PC-3 (cell line): ENCODE results near the gene LRRC8C. TPM values are rescaled to one million over a fixed set of nuclear protein-coding genes. Genes with fewer than 3 reads are reported as not detected.

Experiments used
- ATAC-seq: fragments of 200-7000 bp; cut with Tn5 transposase; 2 replicates; pipeline ENCODE4 v1.9.1; 2020; ENCODE audit warnings: mild to moderate bottlenecking, moderate library complexity
- BruUV-seq: library from RNA; stranded (reverse); fragments of 400-500 nt; replicated peaks from 2 replicates; lab custom pipeline; 2021; lab: Mats Ljungman, UMichigan
- CTCF ChIA-PET: fragments of 300-600 bp; sonication (Branson Sonifier 250); formaldehyde crosslinking; loops from one replicate; lab custom pipeline; 2022; ENCODE audit warnings: antibody characterized with exemption; lab: Charles Lee
- POLR2A ChIA-PET: fragments of 300-600 bp; sonication (Branson Sonifier 250); formaldehyde crosslinking; loops from one replicate; lab custom pipeline; 2022; ENCODE audit warnings: antibody characterized with exemption; ENCODE audit not compliant: unreplicated experiment; lab: Charles Lee
- DNase-seq: peaks from one replicate; pipeline ENCODE4 v3.0.0-alpha.2; 2015
- H2AFZ ChIP-seq: fragments of 300-600 bp; sonication (generic); 2 replicates; pipeline ENCODE4 v1.6.0; 2016; ENCODE audit warnings: antibody characterized with exemption, low read length
- H3F3A ChIP-seq: fragments of 300-600 bp; sonication (generic); one replicate; pipeline ENCODE4 v1.6.0; 2017; ENCODE audit warnings: antibody characterized with exemption, low read length, control low read depth, mild to moderate bottlenecking; ENCODE audit not compliant: unreplicated experiment
- H3K27ac ChIP-seq: fragments of 300-600 bp; sonication (generic); 2 replicates; pipeline ENCODE4 v1.5.1; 2016; ENCODE audit warnings: mild to moderate bottlenecking, low read length
- H3K27me3 ChIP-seq: fragments of 300-600 bp; sonication (generic); 2 replicates; pipeline ENCODE4 v1.6.1; 2016; ENCODE audit warnings: low read length, mixed read lengths
- H3K36me3 ChIP-seq: fragments of 300-600 bp; sonication (generic); 2 replicates; pipeline ENCODE4 v1.6.1; 2016; ENCODE audit warnings: low read depth, mixed run types, low read length, mixed read lengths
- H3K4me1 ChIP-seq: fragments of 300-600 bp; sonication (generic); 2 replicates; pipeline ENCODE4 v1.5.1; 2016; ENCODE audit warnings: low read length; ENCODE audit not compliant: insufficient read depth
- H3K4me2 ChIP-seq: fragments of 300-600 bp; sonication (generic); 2 replicates; pipeline ENCODE4 v1.6.0; 2016; ENCODE audit warnings: low read length
- H3K4me3 ChIP-seq: fragments of 300-600 bp; sonication (generic); 2 replicates; pipeline ENCODE4 v1.5.1; 2016; ENCODE audit warnings: mild to moderate bottlenecking, low read length, mixed read lengths
- H3K79me2 ChIP-seq: fragments of 300-600 bp; sonication (generic); 2 replicates; pipeline ENCODE4 v1.6.1; 2017; ENCODE audit warnings: low read length, mixed read lengths
- H3K9ac ChIP-seq: fragments of 300-600 bp; sonication (generic); 2 replicates; pipeline ENCODE4 v1.6.0; 2016; ENCODE audit warnings: mild to moderate bottlenecking, low read length
- H3K9me2 ChIP-seq: fragments of 300-600 bp; sonication (generic); replicated peaks from 2 replicates; pipeline ENCODE4 v1.6.1; 2016; ENCODE audit warnings: mixed run types, low read length, mixed read lengths
- H3K9me3 ChIP-seq: fragments of 300-600 bp; sonication (generic); 2 replicates; pipeline ENCODE4 v1.6.1; 2016; ENCODE audit warnings: low read length, mixed read lengths
- H4K20me1 ChIP-seq: fragments of 300-600 bp; sonication (generic); 2 replicates; pipeline ENCODE4 v1.6.1; 2016; ENCODE audit warnings: low read length, mixed read lengths
- EZH2 ChIP-seq: fragments of 300-600 bp; sonication (generic); IDR thresholded peaks from one replicate; pipeline ENCODE4 v1.6.1; 2017; ENCODE audit warnings: antibody characterized with exemption, mild to moderate bottlenecking, low read length; ENCODE audit not compliant: unreplicated experiment
- EZH2phosphoT487 ChIP-seq: fragments of 300-600 bp; sonication (generic); IDR thresholded peaks from 2 replicates; pipeline ENCODE4 v1.6.1; 2018; ENCODE audit warnings: mild to moderate bottlenecking, antibody characterized with exemption, low read length, borderline replicate concordance
- intact Hi-C: fragments of 100-400 bp; cut with micrococcal nuclease; formaldehyde crosslinking; loops from 2 replicates; pipeline ENCODE4 v1.9.0; 2023
- total RNA-seq: library from RNA; depleted of rRNA; stranded (reverse); fragments of >200 nt; gene quantifications from 2 replicates; pipeline ENCODE4 v1.2.3, GENCODE V29; 2014
- TF ChIP-seq, protein P1 (sequence below): fragments of 300-600 bp; sonication (generic); conservative IDR thresholded peaks from 2 replicates; pipeline ENCODE4 v1.5.1; 2017; ENCODE audit warnings: antibody characterized with exemption, low read depth, mild to moderate bottlenecking, low read length

Gene LRRC8C
- total RNA-seq, 1 experiment from 2014 or later: 4.3 TPM

DNA sequence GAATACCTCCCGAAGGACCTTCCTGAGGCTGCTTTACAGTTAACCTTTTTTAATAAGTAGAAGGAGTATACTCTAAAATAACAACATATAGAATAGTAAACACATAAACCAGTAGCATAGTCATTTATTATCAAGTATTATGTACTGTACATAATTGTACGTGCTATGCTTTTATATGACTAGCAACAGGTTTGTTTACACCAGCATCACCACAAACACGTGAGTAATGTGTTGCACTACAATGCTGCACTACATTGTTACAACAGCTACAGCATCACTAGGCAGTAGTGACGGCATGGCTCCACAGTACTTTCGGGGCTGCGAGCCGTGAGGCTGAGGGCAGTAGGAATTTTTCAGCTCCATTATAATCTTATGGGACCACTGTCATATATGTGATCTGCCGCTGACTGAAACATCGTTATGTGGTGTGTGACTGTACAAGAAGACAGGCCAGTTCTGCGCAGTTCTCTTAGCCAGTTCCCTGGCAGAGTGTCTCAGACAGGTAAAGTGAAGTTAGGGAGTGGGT, 105.1 kb downstream of the LRRC8C start:
- intact Hi-C loops: no loop called here
- ChIA-PET CTCF (no interaction called here), POLR2A (interaction anchor here (0.6 kb wide), 1 partner anchor 665 kb away, joined by 9 read pairs; no protein-coding TSS in a partner anchor)
- Histone ChIP-seq H3K9me3 (no peaks in the 10 kb centered on the region), H3K27me3 (no peaks in the 10 kb centered on the region), H3K27ac (no peak overlapping the region), H3K9ac (no peak overlapping the region), H3F3A (no peaks in the 10 kb centered on the region), H3K4me2 (no peak overlapping the region), H3K36me3 (no peaks in the 10 kb centered on the region), H3K79me2 (no peaks in the 10 kb centered on the region), H3K4me3 (no peak overlapping the region), H4K20me1 (no peaks in the 10 kb centered on the region), H2AFZ (no peak overlapping the region), H3K9me2 (no peaks in the 10 kb centered on the region), H3K4me1 (no peaks in the 10 kb centered on the region)
- ATAC-seq: no peak
- TF ChIP-seq EZH2: no peak
- no peak for TF ChIP-seq EZH2phosphoT487
- no peak for DNase-seq
- BruUV-seq: no TSS peak

DNA sequence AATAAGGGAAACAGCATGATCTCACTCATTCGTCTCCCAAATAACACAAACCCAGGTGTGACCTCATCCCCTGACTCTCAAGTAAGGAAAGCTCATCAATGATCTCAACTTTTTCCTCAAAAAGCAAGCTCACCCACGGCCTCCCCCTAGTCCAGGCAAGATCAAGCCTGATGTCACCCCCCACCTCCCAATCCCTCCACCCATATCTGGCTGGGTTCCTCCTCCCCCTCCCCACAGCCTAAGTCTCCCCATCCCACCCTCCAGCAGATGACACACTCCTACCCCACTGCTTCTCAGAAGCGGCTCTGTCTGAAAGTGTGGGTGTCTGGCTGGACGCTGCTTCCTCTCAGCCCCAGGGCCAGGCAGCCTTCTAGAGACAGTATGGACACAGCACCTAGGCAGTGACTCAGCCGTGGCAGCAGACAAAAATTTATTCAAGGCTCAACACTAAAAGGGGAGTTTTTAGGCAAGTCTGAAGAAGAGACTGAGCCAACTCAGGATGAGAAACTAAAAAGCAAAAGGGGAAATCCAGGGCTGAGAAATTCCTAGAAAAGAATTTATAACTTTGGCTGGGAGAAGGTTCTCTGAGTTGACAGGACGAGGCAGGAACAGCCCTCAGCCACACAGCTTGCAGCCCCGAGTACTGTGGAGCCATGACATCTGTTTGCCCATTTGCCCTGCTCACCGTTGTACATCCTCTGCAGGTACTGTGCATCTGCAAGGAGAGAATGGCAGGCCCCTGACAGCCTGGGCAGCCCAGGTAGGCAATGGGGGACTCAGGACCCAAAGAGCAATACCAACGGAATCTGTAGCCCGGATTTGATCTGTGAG, 106.3 kb downstream of the LRRC8C start:
- no TSS peak for BruUV-seq
- Histone ChIP-seq H3K9ac (no peak overlapping the region), H3K4me3 (no peak overlapping the region), H3K9me2 (no peaks in the 10 kb centered on the region), H4K20me1 (no peaks in the 10 kb centered on the region), H3K36me3 (no peaks in the 10 kb centered on the region), H3K79me2 (no peaks in the 10 kb centered on the region), H3K9me3 (no peaks in the 10 kb centered on the region), H2AFZ (no peak overlapping the region), H3K4me2 (no peak overlapping the region), H3F3A (no peaks in the 10 kb centered on the region), H3K27ac (no peak overlapping the region), H3K4me1 (no peaks in the 10 kb centered on the region), H3K27me3 (no peaks in the 10 kb centered on the region)
- intact Hi-C loops: no loop called here
- TF ChIP-seq EZH2 (no peak), EZH2phosphoT487 (no peak)
- TF ChIP-seq, protein P1, sequence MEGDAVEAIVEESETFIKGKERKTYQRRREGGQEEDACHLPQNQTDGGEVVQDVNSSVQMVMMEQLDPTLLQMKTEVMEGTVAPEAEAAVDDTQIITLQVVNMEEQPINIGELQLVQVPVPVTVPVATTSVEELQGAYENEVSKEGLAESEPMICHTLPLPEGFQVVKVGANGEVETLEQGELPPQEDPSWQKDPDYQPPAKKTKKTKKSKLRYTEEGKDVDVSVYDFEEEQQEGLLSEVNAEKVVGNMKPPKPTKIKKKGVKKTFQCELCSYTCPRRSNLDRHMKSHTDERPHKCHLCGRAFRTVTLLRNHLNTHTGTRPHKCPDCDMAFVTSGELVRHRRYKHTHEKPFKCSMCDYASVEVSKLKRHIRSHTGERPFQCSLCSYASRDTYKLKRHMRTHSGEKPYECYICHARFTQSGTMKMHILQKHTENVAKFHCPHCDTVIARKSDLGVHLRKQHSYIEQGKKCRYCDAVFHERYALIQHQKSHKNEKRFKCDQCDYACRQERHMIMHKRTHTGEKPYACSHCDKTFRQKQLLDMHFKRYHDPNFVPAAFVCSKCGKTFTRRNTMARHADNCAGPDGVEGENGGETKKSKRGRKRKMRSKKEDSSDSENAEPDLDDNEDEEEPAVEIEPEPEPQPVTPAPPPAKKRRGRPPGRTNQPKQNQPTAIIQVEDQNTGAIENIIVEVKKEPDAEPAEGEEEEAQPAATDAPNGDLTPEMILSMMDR: no peak
- CTCF ChIA-PET: no interaction called here
- no peak for DNase-seq
- peak; percentile 29; the same call in 1 of the 2 replicates for ATAC-seq
- POLR2A ChIA-PET: no interaction called here

DNA sequence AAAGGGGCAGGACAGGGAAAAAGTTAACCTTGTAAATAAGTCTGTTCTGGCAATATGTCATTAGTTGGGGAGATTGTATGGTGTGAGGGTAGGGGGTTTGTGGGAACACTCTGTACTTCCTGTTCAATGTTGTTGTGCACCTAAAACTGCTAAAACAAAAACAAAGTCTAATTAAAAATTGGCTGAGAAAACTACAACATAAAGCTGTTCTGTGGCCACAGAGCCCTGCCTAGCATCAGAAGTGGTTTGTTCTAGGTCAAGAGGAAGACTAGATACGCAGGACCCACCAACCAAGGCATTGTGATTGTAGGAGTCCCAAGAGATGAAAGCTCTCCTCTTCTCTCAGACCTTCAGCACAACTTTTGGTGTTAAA, 106.9 kb downstream of the LRRC8C start:
- H3K4me1 ChIP-seq: no peaks in the 10 kb centered on the region
- ChIA-PET CTCF (interaction anchor here (0.7 kb wide), 1 partner anchor 23 kb away, joined by 3 read pairs; no protein-coding TSS in a partner anchor), POLR2A (no interaction called here)
- BruUV-seq: no TSS peak
- DNase-seq (no peak), ATAC-seq (no peak)
- H3F3A ChIP-seq: no peaks in the 10 kb centered on the region
- no peak overlapping the region for H3K27ac ChIP-seq
- no peaks in the 10 kb centered on the region for H3K9me2 ChIP-seq
- H3K27me3 ChIP-seq: no peaks in the 10 kb centered on the region
- no peaks in the 10 kb centered on the region for H3K79me2 ChIP-seq
- intact Hi-C loops: no loop called here
- no peaks in the 10 kb centered on the region for H4K20me1 ChIP-seq
- H2AFZ ChIP-seq: no peak overlapping the region
- H3K36me3 ChIP-seq: no peaks in the 10 kb centered on the region
- no peak overlapping the region for H3K9ac ChIP-seq
- no peaks in the 10 kb centered on the region for H3K9me3 ChIP-seq
- TF ChIP-seq, protein P1: no peak
- TF ChIP-seq EZH2phosphoT487 (no peak), EZH2 (no peak)
- H3K4me2 ChIP-seq: no peak overlapping the region
- H3K4me3 ChIP-seq: no peak overlapping the region
